Measurements from ENCODE around the gene INPP5A.

DNA sequence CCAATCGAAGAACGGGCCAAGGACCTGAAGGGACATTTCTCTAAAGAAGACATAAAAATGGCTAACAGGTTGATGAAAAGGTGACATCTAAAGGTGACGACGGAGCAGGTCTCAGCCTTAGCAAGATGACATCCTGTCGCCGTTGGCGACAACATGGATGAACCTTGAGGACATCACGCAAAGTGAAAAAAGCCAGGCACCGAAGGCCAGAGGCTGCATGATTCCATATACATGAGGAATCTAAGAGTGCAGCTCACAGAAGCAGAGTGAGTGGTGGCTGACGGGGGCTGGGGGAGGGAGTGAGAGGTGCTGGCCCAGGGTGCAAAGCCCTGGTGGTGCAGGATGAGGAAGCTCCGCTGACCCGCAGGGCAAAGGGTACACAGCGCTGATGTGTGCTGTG is 282.5 kb downstream of the INPP5A start:
- TF ChIP-seq POLR2A (IDR thresholded peaks at IDR 0.05) (no peak), POLR2AphosphoS5 (IDR thresholded peaks at IDR 0.05) (no peak)
- TF ChIP-seq, protein P1, sequence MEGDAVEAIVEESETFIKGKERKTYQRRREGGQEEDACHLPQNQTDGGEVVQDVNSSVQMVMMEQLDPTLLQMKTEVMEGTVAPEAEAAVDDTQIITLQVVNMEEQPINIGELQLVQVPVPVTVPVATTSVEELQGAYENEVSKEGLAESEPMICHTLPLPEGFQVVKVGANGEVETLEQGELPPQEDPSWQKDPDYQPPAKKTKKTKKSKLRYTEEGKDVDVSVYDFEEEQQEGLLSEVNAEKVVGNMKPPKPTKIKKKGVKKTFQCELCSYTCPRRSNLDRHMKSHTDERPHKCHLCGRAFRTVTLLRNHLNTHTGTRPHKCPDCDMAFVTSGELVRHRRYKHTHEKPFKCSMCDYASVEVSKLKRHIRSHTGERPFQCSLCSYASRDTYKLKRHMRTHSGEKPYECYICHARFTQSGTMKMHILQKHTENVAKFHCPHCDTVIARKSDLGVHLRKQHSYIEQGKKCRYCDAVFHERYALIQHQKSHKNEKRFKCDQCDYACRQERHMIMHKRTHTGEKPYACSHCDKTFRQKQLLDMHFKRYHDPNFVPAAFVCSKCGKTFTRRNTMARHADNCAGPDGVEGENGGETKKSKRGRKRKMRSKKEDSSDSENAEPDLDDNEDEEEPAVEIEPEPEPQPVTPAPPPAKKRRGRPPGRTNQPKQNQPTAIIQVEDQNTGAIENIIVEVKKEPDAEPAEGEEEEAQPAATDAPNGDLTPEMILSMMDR (IDR thresholded peaks at IDR 0.05): no peak

All from upper lobe of left lung (tissue), 4 donors.